Gastrocnemius medialis (tissue), 4 donors: ENCODE results near the gene TBL1Y.

Experiments
- CTCF ChIP-seq, 5 experiments: fragments of 450-650 bp in 3 of 5; fragments of 200-600 bp in 2 of 5; sonication (generic) in 2 of 5; IDR thresholded peaks in 4 of 5; conservative IDR thresholded peaks in 1 of 5; 1 replicate in 4 of 5; 2 replicates in 1 of 5; pipeline ENCODE4 v1.5.1; 2016 to 2019; ENCODE audit warnings: antibody characterized with exemption in 5 of 5, mild to moderate bottlenecking in 3 of 5, moderate library complexity in 3 of 5
- POLR2A ChIP-seq, 2 donors: fragments of 450-650 bp; IDR thresholded peaks; one replicate each; pipeline ENCODE4 v1.6.1; 2017; ENCODE audit warnings: antibody characterized with exemption in 2 of 2, mild to moderate bottlenecking in 2 of 2, moderate library complexity in 2 of 2

GRCh38 chrY:6992041-6992440 lies 81.5 kb downstream of the TBL1Y start:
- TF ChIP-seq CTCF (IDR thresholded peaks at IDR 0.05 in 4 of 5, conservative IDR thresholded peaks at IDR 0.05 in 1 of 5) (no peak), POLR2A (IDR thresholded peaks at IDR 0.05) (no peak)
